Kidney (tissue), 14 donors: ENCODE measurements around the gene ABHD14A. TPM values are rescaled to one million over a fixed set of nuclear protein-coding genes. Genes with fewer than 3 reads are reported as not detected.

Experiments used
- DNase-seq, 5 donors: peaks; one replicate each; pipeline ENCODE4 v3.0.0-alpha.2; 2013 to 2020
- FAIRE-seq: peaks from 2 replicates; lab custom pipeline; 2012; peaks lifted over from hg19 to GRCh38; lab: Jason Lieb, UNC
- H3K27ac ChIP-seq, 2 donors: one replicate each; pipeline ENCODE4 v1.7.0; 2013; ENCODE audit warnings: low read depth in 2 of 2, low read length in 2 of 2, inconsistent platforms in 1 of 2
- H3K27me3 ChIP-seq: one replicate; pipeline ENCODE4 v1.7.1; 2013; ENCODE audit warnings: low read length, inconsistent platforms; ENCODE audit not compliant: control insufficient read depth, insufficient read depth
- H3K36me3 ChIP-seq, 3 donors: one replicate each; pipeline versions ENCODE4 v1.7.0 to v1.7.1; 2013; ENCODE audit warnings: low read length in 3 of 3, control low read depth in 1 of 3, inconsistent platforms in 1 of 3; ENCODE audit not compliant: insufficient read depth in 3 of 3, control insufficient read depth in 2 of 3
- H3K4me1 ChIP-seq, 3 donors: one replicate each; pipeline versions ENCODE4 v1.7.0 to v1.7.1; 2013; ENCODE audit warnings: low read length in 3 of 3, inconsistent platforms in 1 of 3, low read depth in 1 of 3; ENCODE audit not compliant: control insufficient read depth in 2 of 3, insufficient read depth in 2 of 3
- H3K4me3 ChIP-seq, 3 donors: one replicate each; pipeline versions ENCODE4 v1.7.0 to v1.8.1; 2013; ENCODE audit warnings: low read length in 3 of 3, control low read depth in 1 of 3, inconsistent platforms in 1 of 3
- H3K9ac ChIP-seq, 3 donors: one replicate each; pipeline versions ENCODE4 v1.7.0 to v1.7.1; 2013; ENCODE audit warnings: low read length in 3 of 3, control low read depth in 1 of 3, inconsistent platforms in 1 of 3
- H3K9me3 ChIP-seq, 3 donors: one replicate each; pipeline versions ENCODE4 v1.7.0 to v1.7.1; 2013; ENCODE audit warnings: low read length in 3 of 3, control low read depth in 1 of 3, inconsistent platforms in 1 of 3; ENCODE audit not compliant: control insufficient read depth in 2 of 3, insufficient read depth in 1 of 3
- intact Hi-C: fragments of 100-400 bp; cut with DNase I; formaldehyde crosslinking; loops from one replicate; pipeline ENCODE4 v1.11.1; 2022
- polyA plus RNA-seq: library from polyadenylated mRNA; stranded (reverse); fragments of 350-450 nt; fragmentation: Illumina TruSeq; extraction: RNeasy Lipid Tissue Mini Kit (QIAGEN cat#74804); gene quantifications from one replicate; pipeline ENCODE4 v1.2.3, GENCODE V29; 2014; ENCODE audit warnings: low read depth, low replicate concordance; ENCODE audit not compliant: insufficient read depth
- total RNA-seq: library from RNA; stranded (reverse); fragmentation: NEBNext Ultra II Directional; extraction: Animal tissue kit (Norgen Biotek cat#: 25700); gene quantifications from one replicate; pipeline ENCODE4 v1.2.1, GENCODE V29; 2021
- TF ChIP-seq, protein P1 (sequence below): IDR thresholded peaks from 3 replicates; pipeline ENCODE4 v1.5.1; 2012; ENCODE audit warnings: mild to moderate bottlenecking, moderate library complexity, borderline replicate concordance; ENCODE audit not compliant: insufficient read depth; ENCODE audit errors: extremely low read depth
- donor health status: control.
- donor health status: control.
- donor health status: control.
- donor health status: control.
- donor health status: control.
- donor health status: DM: yes; HTN: yes; CAD: no.
- donor health status: Normal renal cell carcinoma (clear cell type).

The ABHD14A gene
- total and polyA plus RNA-seq, 2 donors from 2014 or later = 20.7 to 50.5 TPM

GRCh38 chr3:52025453-52025852 is 50.6 kb downstream of the ABHD14A start:
- no peak for FAIRE-seq
- Histone ChIP-seq H3K9me3 (no peaks in the 10 kb centered on the region), H3K27me3 (no peaks in the 10 kb centered on the region), H3K9ac (no peak overlapping the region), H3K4me3 (no peak overlapping the region), H3K36me3 (no peaks in the 10 kb centered on the region), H3K27ac (peak overlapping the region in 1 of 2 donors; percentile 36), H3K4me1 (peaks cover 0 to 27% (median 13%) of the 10 kb centered on the region in 3 donors)
- intact Hi-C loops = no loop called here
- TF ChIP-seq, protein P1, sequence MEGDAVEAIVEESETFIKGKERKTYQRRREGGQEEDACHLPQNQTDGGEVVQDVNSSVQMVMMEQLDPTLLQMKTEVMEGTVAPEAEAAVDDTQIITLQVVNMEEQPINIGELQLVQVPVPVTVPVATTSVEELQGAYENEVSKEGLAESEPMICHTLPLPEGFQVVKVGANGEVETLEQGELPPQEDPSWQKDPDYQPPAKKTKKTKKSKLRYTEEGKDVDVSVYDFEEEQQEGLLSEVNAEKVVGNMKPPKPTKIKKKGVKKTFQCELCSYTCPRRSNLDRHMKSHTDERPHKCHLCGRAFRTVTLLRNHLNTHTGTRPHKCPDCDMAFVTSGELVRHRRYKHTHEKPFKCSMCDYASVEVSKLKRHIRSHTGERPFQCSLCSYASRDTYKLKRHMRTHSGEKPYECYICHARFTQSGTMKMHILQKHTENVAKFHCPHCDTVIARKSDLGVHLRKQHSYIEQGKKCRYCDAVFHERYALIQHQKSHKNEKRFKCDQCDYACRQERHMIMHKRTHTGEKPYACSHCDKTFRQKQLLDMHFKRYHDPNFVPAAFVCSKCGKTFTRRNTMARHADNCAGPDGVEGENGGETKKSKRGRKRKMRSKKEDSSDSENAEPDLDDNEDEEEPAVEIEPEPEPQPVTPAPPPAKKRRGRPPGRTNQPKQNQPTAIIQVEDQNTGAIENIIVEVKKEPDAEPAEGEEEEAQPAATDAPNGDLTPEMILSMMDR = no peak
- no peak for DNase-seq

GRCh38 chr3:52026041-52026440 is 51.2 kb downstream of the ABHD14A start:
- no peak overlapping the region for H3K4me3 ChIP-seq
- FAIRE-seq (no peak), DNase-seq (no peak)
- peaks cover 0 to 25% (median 13%) of the 10 kb centered on the region in 3 donors for H3K4me1 ChIP-seq
- intact Hi-C loops = no loop called here
- TF ChIP-seq, protein P1 = no peak
- H3K9me3 ChIP-seq = no peaks in the 10 kb centered on the region
- no peak overlapping the region for H3K27ac ChIP-seq
- H3K27me3 ChIP-seq = no peaks in the 10 kb centered on the region
- H3K9ac ChIP-seq = no peak overlapping the region
- no peaks in the 10 kb centered on the region for H3K36me3 ChIP-seq

- intact Hi-C loops = no loop called here
- no peak overlapping the region for H3K9ac ChIP-seq
- H3K4me1 ChIP-seq = peaks cover 0 to 10% (median 5%) of the 10 kb centered on the region in 3 donors
- no peak overlapping the region for H3K27ac ChIP-seq
- H3K27me3 ChIP-seq = no peaks in the 10 kb centered on the region
- FAIRE-seq = no peak
- H3K36me3 ChIP-seq = no peaks in the 10 kb centered on the region
- H3K9me3 ChIP-seq = no peaks in the 10 kb centered on the region
- TF ChIP-seq, protein P1 = no peak
- no peak for DNase-seq
- H3K4me3 ChIP-seq = no peak overlapping the region
These were observed 53.7 kb downstream of the ABHD14A start for GRCh38 chr3:52028572-52028971.

- DNase-seq (no peak), FAIRE-seq (no peak)
- Histone ChIP-seq H3K27ac (no peak overlapping the region), H3K9ac (no peak overlapping the region), H3K4me3 (no peak overlapping the region), H3K36me3 (no peaks in the 10 kb centered on the region), H3K9me3 (no peaks in the 10 kb centered on the region), H3K27me3 (no peaks in the 10 kb centered on the region), H3K4me1 (peaks cover 0 to 6% (median 2%) of the 10 kb centered on the region in 3 donors)
- intact Hi-C loops = no loop called here
- TF ChIP-seq, protein P1 = no peak
These were observed 54.2 kb downstream of the ABHD14A start for GRCh38 chr3:52029053-52029452.
